ENCODE measurements around the gene CTSD. TPM values are rescaled to one million over a fixed set of nuclear protein-coding genes. Genes with fewer than 3 reads are reported as not detected.

The CTSD gene
- total RNA-seq, 1 donor, result 221 TPM

DNA sequence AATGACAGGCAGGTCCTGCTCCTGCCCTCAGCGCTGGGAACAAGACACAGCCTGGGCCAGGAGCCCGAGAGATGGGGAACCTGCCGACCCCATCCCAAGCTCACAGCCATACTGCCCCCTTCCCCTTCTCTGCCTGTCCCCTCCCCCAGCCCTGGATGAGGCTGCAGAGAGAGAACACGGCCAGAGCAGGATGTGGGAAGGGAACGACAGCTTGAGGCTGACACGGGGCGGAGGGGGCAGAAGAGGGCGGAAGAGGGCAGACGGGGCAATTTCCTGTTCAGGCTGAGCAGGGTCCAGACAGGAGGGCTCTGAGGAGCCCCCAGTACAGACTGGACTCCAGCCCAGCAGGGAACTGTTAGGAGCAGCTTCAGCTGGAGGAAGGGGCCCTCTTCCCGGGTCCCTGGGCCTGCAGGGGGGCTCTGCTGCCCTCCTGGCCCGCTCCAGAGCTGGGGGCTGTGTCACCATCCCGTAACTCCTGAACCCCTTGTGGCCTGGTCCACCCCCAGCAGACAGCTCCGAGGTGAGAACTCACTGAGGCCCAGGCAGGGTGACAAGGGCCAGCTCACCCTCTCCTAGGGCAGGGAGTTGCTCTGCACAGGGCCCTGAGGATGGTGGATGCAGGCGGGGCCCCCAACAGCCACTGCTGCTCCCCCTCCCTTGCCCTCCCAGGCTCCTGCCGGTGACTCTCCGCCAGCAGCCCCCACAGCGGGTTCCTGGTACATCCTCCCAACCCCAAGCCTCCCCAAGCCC is 5.7 kb downstream of the CTSD start:
- H3K4me3 ChIP-seq (ENCODE audit: low read depth, low read length), result no peak overlapping the region
- TF ChIP-seq, protein P1, sequence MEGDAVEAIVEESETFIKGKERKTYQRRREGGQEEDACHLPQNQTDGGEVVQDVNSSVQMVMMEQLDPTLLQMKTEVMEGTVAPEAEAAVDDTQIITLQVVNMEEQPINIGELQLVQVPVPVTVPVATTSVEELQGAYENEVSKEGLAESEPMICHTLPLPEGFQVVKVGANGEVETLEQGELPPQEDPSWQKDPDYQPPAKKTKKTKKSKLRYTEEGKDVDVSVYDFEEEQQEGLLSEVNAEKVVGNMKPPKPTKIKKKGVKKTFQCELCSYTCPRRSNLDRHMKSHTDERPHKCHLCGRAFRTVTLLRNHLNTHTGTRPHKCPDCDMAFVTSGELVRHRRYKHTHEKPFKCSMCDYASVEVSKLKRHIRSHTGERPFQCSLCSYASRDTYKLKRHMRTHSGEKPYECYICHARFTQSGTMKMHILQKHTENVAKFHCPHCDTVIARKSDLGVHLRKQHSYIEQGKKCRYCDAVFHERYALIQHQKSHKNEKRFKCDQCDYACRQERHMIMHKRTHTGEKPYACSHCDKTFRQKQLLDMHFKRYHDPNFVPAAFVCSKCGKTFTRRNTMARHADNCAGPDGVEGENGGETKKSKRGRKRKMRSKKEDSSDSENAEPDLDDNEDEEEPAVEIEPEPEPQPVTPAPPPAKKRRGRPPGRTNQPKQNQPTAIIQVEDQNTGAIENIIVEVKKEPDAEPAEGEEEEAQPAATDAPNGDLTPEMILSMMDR (IDR thresholded peaks at IDR 0.05; ENCODE audit: insufficient read depth, low read length), result no peak
- no peak for DNase-seq (ENCODE audit: low read depth)

DNA sequence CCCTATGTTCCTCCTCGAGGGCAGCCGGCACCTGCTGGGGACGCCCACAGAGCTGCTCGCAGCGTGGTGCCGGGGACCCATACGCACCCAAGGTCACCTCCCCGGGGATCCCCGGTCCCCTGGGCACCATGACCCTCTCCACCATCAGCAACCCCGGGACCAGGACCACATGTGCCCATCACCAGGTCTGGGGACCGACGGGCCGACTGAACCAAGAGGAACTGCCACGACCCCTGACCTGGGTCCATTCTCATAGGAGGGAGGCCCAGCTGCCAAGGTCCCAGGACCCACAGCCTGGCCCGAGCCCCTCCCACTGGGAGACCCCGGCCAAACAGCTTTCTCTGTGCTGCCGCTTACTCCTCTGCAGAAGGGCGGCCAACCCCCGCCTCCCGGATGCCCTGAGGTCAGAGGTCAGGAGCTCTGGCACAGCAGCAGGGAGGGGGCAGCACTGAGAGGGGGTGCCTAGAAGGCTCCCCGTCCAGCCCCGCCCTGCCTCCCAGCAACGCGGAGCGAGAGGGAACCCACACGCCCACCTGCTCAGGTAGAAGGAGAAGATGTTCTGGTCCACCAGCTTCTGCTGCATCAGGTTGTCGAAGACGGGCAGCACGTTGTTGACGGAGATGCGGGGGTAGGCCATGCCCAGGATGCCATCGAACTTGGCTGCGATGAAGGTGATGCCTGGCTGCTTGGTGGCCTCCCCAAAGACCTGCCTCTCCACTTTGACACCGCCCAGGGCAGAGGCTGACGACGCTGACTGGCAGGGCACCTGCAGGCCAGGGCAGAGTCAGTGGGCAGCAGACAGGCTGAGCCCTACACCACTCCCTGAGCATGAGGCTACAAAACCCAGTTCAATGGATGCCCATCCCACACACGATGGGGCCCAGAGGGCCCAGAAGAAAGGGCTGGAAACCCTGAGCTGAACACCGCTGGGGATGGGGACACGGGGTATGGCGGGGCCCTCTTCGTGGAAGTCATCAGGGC is 6.6 kb downstream of the CTSD start:
- H3K4me3 ChIP-seq (ENCODE audit: low read depth, low read length), result no peak overlapping the region
- TF ChIP-seq, protein P1 (IDR thresholded peaks at IDR 0.05; ENCODE audit: insufficient read depth, low read length), result no peak

DNA sequence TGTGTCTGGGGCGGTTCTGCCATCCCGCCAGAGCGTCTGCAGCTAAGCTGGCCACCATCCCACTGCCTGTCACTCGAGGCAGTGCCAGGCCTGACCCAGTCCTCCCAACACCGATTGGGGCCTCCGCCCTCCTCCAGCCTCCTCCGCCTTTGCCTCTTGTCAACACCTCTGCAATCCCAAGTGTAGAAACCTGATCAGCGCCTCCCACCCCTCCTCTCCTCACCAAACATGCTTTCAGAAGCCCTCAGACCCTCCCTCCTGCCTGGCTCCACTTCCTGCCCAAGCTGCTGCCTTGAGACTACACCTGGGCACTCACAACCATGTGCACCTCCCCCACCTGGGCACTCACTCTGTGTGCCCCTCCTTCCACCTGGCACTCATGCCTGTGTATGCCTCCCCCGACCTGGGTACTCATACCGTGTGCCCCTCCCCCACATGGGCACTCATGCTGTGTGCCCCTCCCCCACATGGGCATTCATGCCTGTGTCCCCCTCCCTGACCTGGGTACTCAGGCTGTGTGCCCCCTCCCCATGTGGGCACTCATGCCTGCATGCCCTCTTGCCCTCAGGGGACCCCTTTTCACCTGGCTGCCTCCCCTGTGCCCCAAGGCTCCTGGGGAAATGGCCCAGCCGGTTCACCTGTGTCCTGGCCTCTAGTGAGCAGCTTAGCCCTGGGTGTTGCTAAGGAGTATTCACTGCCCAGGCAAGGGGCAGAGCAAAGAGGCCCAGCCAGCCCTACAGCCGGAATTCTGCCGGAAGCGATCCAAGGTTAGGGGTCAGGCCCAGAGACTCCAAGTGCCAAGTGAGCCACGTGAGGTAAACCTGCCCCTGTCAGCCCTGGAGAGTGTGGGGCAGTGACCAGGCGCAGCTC is 7.8 kb downstream of the CTSD start:
- no peak for DNase-seq (ENCODE audit: low read depth)
- TF ChIP-seq, protein P1 (IDR thresholded peaks at IDR 0.05; ENCODE audit: insufficient read depth, low read length), result no peak
- H3K4me3 ChIP-seq (ENCODE audit: low read depth, low read length), result no peak overlapping the region

More for the DNA sequence above, 6.6 kb downstream of the CTSD start:
- no peak for DNase-seq (ENCODE audit: low read depth)

DNA sequence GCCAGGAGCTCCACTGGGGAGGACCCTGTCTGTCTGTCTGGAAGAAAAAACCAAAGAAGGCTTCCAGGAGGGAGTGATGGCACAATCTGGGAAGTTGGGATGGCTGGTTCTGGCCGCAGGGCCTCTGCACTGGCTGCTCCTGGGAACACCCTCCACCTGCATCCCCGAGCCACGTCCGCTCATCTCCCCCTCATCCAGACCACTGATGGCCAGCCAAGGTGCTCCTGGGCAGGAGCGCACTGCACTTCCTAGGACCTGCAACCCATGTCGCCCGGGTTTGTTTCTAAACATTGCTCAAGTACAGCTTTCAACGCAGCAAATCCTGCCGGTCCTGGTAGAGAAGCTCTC is 8.4 kb downstream of the CTSD start:
- TF ChIP-seq, protein P1 (IDR thresholded peaks at IDR 0.05; ENCODE audit: insufficient read depth, low read length), result no peak

DNA sequence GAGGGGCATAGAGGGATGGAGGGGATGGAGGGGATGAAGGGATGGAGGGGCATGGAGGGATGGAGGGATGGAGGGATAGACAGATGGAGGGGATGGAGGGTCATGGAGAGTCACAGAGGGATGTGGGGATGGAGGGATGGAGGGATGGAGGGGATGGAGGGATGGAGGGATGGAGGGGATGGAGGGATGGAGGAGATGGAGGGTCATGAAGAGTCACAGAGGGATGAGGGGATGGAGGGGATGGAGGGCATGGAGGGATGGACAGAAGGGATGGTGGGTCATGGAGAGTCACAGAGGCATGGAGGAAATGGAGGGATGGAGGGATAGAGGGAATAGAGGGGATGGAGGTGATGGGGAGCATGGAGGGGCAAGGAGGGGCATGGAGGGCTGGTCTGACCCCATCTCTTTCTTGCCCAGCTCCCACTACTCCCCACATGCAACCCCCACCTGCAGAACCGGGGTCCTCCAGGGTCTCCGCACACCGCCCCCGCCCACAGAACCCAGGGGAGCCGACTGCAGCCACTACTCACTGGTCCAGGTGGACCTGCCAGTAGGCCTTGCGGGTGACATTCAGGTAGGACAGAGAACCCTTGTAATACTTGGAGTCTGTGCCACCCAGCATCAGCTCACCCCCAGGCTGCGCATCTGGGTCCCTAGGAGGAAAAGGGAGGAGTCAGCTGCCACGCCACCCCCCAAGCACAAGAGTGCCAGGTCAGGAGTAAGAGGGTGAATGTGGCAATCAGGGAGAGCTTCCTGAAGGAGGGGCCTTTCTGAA is 9.2 kb downstream of the CTSD start:
- TF ChIP-seq, protein P1 (IDR thresholded peaks at IDR 0.05; ENCODE audit: insufficient read depth, low read length), result no peak
- no peak overlapping the region for H3K4me3 ChIP-seq (ENCODE audit: low read depth, low read length)
- DNase-seq (ENCODE audit: low read depth), result no peak

More for the DNA sequence above, 8.4 kb downstream of the CTSD start:
- no peak for DNase-seq (ENCODE audit: low read depth)
- H3K4me3 ChIP-seq (ENCODE audit: low read depth, low read length), result no peak overlapping the region
